AG10803 (cell line): ENCODE data around the gene LIMA1.

ENCODE experiments used
- DNase-seq: peaks from one replicate; pipeline ENCODE4 v3.0.0; 2010; ENCODE audit warnings: low read depth
- H3K4me3 ChIP-seq: 2 replicates; pipeline ENCODE4 v1.5.1; 2011; ENCODE audit warnings: mild to moderate bottlenecking, low read length, control low read depth
- CTCF ChIP-seq: conservative IDR thresholded peaks from 2 replicates; pipeline ENCODE4 v1.5.1; 2011; ENCODE audit warnings: mild to moderate bottlenecking, low read length, control low read depth, inconsistent platforms

LIMA1 gene

GRCh38 chr12:50239355-50239891, 43.9 kb downstream of the LIMA1 start:
- no peak for DNase-seq
- H3K4me3 ChIP-seq = no peak overlapping the region
- TF ChIP-seq CTCF = no peak

GRCh38 chr12:50234347-50234746, 49.0 kb downstream of the LIMA1 start:
- no peak for TF ChIP-seq CTCF
- no peak for DNase-seq
- H3K4me3 ChIP-seq = no peak overlapping the region

DNA sequence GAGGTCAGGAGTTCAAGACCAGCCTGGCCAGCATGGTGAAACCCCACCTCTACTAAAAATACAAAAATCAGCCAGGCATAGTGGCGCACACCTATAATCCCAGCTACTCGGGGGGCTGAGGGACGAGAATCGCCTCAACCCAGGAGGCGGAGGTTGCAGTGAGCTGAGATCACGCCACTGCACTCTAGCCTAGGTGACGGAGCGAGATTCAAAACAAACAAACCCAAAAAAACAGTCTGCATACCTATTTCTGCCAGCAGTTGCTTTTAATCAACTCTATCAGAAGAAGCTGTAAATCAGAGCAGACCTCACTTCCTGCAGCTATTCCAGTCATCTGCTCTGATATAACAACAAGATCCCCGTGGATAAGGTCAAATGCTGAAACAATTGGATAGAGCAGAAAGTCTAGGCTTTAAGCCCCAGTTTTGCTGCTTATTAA, 50.5 kb downstream of the LIMA1 start:
- H3K4me3 ChIP-seq = no peak overlapping the region
- peak; percentile 43 for DNase-seq
- TF ChIP-seq CTCF = no peak

DNA sequence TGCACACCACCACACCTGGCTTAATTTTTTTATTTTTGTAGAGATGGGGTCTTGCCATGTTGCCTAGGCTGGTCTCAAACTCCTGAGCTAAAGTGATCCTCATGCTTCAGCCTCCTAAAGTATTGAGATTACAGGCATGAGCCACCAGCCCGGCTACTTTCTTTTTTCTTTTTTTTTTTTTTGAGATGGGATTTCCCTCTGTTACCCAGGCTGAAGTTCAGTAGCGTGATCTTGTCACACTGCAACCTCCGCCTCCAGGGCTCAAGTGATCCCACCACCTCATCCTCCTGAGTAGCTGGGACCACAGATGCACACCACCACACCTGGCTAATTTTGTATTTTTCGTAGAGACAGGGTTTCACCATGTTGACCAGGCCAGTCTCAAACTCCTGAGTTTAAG, 51.1 kb downstream of the LIMA1 start:
- no peak for TF ChIP-seq CTCF
- DNase-seq = no peak
- no peak overlapping the region for H3K4me3 ChIP-seq

DNA sequence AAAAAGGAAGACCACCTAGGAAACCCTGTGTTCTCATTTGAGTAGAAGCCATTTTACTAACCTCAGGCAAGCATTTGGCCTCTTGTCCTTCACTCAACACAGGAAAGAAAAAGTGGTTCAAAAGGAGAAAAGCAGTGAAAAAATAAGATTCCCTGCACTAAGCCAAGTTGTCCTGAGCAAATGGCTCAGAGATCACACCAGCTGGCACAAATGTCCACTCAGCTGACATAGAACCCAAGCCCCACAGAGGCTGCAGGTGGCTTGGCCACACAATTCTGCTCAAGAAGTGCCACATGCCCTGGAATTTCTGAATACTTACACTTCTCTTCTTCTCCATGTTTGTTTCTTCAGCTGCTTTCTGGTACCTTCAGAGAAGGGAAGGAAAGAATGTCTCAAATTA, 52.0 kb downstream of the LIMA1 start:
- no peak for DNase-seq
- H3K4me3 ChIP-seq = no peak overlapping the region
- TF ChIP-seq CTCF = no peak

- DNase-seq = no peak
- no peak for TF ChIP-seq CTCF
- no peak overlapping the region for H3K4me3 ChIP-seq
Observed at GRCh38 chr12:50230217-50230616, 53.1 kb downstream of the LIMA1 start.

DNA sequence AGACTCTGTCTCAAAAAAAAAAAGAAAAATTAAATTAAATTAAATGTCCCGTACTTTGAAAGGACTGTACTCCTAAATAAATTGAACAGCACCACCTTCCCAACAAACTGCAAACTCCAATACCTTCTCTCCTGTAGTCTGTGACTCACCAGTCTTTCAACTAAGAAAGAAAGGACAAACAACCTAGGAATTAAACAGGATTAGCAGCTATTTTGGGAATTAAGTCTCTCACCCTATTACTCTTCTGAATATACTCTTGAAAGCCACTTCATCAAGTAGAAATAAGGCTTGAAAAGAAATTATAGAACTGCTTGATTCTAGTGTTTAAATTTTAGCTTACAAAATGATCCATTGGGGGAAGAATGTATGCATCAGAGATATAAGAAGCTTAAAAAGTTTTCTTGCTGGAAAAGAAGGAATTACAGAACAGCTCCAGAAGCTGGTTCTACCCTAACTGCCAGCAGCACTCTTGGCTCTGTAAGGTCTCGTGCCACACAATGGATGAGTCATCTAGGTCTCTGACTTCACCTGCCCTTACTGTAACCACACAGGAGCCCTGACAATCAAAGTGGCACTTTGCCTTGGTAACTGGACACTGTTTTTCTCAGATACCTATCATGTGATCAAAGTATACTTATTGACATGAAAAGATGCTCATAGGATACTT, 59.2 kb downstream of the LIMA1 start:
- TF ChIP-seq CTCF = no peak
- peak; percentile 42 for DNase-seq
- no peak overlapping the region for H3K4me3 ChIP-seq
